ENCODE data around the gene SCOC.

SCOC gene

DNA sequence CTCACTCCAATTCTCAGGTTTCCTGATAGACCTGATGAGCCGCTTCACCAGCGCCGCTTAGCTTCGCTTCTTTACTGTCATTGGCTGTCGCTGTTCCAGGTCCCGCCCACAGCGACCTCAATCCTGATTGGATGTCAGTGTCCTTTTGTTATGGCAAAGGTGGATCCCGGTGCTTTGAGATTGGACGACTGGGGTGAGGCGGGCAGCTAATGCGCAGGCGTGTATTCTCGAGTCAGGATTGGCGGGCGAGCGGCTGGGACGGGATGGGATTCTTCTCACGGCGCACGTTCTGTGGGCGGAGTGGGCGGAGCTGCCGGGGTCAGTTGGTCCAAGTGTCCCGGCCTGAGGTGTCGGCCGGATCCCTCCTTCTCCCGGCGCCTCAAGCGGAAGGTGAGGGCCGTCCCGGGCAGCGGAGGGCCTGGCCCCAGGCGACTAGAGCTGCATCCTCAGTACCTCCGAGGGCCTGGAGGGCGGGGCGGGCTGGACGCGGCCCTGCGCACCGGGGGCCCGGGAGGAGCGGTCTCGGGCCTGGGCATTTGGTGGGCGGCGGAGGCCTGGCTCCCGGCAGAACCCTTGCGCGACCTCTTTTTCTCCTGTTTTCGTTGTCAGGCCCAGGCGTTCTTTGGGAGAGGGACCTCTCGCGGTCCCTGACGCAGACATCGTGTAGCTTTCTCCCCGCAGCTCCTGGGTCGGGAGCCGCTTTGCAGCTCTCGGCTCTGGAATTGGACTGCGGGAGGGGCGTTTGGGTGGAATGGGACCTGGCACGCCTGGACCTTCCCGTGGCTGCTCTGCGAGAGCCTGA lies at the start of gene SCOC:
Gene SCOC, plus strand, starts transcription at position 319 of the 802 bp plus-strand sequence. CDS start 5,525 bp downstream, outside the sequence.
- DNase-seq, result no peak

DNA sequence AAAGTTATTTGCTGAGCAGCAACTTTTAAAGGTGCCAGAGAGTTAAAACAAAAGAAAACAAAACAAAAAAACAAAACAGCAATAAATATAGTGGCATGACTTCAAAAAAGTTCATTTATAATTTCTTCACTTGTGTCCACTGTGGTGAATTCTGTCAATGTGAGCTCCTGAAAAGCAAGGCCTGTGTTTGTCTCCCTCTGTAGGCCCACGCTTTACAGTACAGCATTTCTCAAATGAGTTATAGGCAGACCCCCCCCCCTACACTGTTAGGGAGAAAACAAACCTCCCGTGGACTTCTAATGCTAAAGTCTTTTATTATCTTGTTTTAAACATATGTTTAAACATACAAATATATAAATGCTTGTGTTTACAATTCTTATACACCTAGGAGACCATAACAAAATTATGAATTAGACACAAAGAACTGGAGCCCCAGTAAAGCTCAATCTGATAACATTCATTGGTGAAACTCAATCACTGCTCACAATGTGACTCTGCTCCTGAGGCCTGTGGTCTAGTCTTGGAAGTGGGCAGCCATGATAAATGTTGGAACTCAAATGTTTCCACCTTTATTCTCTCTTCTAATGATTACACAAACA lies 47.0 kb upstream of the SCOC start:
- DNase-seq, result peak in 1 of 2 experiments; percentile 15

- peak in 1 of 2 experiments; percentile 12 for DNase-seq
Observed at GRCh38 chr4:140330311-140330900, 43.0 kb upstream of the SCOC start.

DNA sequence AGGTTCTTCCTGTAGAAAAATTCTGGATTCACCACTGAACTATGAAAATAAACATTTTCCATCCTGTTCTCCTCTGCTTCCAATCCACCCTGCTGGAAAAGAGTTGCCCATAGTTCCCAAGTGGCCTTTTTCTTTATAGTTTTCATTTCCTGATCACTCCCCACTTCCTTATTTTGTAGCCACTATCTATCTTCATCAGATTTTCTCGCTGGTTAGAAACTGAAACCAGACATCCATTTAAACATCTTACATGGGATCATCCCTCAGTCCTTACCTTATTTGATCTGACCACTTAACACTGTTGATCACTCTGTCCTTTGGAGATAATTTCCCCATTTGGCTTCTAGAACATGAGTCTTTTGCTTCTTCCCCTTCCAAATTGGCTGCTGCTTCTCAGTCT lies 42.2 kb upstream of the SCOC start:
- DNase-seq, result no peak

DNA sequence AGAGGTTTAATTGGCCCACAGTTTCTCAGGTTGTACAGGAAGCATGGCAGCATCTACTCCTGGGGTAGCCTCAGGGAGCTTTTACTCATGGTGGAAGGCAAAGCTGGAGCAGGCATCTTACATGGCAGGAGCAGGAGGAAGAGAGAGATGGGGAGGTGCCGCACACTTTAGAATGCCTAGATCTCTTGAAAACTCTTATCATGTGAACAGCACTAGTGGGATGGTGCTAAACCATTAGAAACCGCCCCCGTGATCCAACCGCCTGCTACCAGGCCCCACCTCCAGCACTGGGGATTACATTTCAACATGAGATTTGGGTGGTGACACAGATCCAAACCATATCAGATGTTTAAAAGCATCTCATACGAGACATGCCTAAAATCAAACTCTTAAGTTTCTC lies 41.6 kb upstream of the SCOC start:
- DNase-seq, result no peak

DNA sequence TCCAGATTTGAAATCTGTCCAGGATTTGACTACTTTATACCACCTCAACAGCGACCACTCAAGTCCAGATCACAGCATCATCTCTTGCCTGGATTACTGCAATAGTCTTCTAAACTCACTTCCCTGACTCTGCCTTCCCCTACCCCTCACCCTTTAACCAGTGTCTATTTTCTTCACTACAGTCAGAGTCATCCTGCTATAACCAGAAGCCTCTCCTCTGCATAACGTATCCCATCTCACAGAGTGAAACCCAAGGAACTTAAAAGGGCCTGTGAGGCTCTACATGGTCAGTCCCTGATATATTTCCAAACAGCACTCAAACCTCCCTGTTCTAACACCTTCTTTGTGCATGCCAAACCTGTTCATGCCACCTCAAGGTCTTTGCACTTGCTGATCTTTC lies 40.7 kb upstream of the SCOC start:
- DNase-seq, result no peak

GRCh38 chr4:140333523-140333922 lies 39.9 kb upstream of the SCOC start:
- no peak for DNase-seq

DNA sequence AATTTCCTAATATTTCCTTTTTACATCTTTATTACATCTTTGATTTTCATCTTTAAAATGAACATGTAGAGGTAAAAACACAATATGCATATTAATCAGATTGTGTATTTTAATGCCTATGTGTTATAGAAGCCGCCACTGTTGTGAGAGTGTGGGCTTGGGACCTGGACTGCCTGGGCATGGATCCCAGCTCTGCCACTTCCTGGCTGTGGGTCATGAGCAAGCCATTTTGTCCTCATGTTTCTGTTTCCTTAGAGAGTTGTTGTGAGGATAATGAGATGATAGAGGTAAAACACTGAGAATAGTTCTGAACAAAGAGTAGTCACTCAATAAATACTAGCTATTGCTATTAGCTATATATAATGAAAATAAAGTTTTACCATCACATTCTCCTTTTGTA lies 38.4 kb upstream of the SCOC start:
- DNase-seq, result no peak

DNA sequence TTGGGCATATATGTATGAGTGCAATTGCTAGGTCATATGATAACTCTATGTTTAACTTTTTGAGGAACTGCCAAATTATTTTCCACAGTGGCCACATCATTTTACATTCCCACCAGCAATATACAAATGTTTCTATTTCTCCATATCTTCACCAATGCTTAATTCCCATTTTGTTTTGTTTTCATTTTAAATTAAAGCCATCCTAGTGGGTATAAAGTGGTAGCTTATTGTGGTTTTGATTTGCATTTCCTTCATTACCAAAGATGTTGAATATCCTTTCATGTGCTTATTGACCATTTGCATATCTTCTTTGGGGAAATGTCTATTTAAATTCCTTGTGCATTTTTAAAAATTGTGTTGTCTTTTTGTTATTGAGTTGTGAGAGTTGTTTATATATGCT lies 36.7 kb upstream of the SCOC start:
- no peak for DNase-seq

- no peak for DNase-seq
Observed at GRCh38 chr4:140342620-140343019, 30.8 kb upstream of the SCOC start.

GRCh38 chr4:140343303-140343702 lies 30.1 kb upstream of the SCOC start:
- no peak for DNase-seq

DNA sequence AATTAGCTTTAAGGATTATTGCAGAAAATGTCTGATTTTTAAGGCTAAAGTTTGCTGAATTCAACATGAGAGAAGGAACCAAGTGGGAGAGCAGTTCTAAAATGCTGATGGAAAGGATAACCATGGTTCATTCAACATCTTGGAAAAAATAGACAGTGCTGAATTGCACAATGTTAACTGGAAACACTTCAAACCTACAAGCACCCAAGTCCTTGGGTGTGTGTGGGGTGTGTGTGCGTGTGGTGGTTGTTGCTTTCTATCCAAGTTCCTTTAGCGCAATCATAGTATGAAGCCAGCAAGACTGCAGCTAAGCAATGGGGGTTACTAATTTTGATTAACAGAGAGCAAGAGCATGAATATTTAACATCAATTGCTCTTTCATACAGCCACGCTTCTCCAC lies 29.3 kb upstream of the SCOC start:
- no peak for DNase-seq

DNA sequence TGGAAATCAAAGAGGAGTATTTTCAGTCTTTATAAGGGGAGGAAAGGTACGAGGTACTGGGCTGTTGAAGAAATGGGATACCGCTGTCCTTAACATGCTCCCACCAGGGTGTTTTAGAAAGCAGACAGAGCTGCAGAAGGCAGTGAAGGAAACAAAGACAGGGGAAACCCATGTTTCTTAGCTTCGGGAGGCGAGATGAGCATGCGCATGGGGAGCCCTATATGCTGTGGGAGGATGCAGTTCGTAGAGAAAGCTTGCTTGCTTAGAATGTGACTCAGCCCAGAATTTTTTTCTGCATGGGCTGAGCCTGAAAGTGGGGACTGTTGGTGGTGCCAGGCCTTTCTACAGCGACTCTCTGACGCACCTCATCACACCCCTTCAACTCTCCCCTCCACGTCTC lies 28.8 kb upstream of the SCOC start:
- DNase-seq, result no peak

GRCh38 chr4:140346136-140346535 lies 27.3 kb upstream of the SCOC start:
- DNase-seq, result no peak

DNA sequence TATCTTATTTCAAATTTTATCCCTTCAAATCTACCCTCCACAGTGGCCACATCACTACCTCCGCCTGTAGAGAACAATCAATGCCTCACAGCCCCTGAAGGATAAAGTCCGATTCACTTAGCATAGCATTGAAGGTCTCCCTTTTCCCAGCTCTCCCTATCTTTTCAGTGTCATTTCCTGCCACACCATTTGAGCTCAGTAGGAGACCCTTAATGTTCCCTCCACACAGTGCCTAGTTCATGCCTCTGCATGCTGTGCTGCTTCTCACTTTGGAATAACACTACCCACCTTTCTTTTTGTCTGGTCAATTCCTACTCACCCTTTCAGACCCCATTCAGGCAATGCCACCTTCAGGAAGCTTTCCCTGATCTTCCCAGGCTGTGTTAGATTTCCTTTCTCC lies 23.6 kb upstream of the SCOC start:
- DNase-seq, result no peak

DNA sequence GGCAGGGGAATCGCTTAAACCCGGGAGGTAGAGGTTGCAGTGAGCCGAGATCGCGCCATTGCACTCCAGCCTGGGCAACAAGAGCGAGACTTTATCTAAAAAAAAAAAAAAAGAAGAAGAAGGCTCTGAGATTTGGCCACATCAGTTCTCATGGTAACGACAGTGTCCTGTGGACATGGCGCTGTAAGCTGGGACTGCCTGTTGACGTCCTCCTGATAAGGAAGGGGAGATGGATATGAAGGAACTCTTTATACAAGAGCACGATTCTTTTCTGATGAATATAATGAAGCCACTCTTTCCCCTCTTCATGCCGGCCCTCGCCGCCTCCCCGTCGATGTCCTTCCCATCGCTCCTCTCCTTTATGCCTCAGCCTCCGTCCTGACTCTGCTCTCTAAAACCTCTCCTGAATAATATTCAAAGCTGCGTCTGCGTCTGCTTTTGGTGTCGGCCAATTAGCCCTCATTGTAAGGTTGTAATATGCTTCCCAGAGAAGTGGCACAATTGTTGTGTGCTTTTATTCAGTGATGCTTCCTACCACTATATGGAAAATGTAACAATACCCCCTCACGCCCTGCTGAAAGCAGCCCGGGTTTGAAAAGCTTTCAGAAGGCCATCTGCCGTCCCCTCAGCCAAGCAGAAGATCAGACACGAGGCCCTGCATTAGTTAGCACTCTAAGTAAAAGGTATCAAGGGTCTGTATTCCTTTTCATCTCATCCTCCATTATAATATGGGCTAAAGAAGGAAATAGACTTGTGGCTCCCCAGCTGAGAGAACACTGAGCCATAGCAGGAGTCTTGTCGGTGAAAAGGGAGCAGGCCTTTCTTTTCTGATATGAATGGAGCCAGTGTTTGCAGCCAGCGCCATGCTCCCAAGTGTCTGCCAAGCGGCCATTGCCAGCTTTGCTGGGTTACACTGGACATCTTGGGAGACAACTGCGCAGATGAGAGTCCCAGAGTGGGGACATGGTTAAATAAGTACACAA lies 22.1 kb upstream of the SCOC start:
- no peak for DNase-seq

DNA sequence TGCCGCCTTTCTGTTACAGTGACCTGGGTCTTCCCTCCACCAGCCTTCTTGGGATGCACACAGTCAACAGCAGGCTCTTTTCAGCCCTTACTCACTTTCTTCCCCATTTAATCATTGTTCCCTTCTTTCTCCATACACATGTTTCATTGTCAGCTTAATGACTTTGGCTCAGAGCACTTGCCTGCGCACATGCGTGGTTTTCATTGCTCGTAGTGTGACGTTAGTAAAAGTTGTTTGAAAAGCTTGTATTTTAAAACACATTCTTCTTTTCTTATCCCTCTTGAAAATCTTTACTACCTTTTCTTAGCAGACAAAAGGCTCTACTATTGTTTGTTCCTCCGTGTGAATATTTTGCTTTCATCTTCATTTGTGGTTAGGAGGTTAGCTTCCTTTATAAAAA lies 19.7 kb upstream of the SCOC start:
- DNase-seq, result no peak

DNA sequence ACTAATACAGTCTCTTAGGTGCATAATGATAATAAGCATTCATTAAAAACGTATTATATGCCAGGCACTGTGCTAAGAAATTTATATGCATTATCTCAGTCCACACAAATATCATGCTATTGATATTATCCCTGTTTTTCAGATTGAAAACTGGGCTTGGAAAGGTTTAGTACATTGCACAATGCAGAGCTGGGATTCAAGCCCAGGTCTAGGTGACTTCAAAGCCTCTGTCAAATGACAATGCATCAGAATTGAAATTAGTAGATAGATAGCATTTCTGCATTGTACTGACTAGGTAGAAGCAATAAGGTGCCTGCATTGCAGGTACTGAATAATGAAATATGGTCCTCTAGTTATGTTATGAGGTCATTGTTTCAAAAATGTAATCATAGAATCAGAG lies 18.2 kb upstream of the SCOC start:
- DNase-seq, result no peak

DNA sequence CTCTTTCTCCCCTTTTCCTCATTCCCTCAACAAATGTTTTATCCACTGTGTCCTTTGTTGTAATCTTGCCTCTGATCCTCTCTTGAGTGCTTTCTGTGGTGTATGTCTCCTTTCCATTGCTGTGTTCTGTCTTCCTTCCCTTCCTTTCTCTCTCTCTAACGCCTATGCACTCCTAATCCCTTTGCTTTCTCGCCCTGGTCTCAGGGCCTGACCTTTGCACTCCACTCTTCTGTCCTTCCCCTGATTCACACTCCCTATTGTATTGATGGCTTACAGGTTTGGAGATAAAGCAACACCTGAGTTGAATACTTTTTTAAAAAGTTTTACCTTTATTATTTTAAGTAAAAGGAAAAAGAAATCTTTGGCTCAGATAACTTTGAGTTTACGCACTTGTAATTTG lies 15.6 kb upstream of the SCOC start:
- no peak for DNase-seq

GRCh38 chr4:140358281-140358680 lies 15.2 kb upstream of the SCOC start:
- DNase-seq, result no peak

DNA sequence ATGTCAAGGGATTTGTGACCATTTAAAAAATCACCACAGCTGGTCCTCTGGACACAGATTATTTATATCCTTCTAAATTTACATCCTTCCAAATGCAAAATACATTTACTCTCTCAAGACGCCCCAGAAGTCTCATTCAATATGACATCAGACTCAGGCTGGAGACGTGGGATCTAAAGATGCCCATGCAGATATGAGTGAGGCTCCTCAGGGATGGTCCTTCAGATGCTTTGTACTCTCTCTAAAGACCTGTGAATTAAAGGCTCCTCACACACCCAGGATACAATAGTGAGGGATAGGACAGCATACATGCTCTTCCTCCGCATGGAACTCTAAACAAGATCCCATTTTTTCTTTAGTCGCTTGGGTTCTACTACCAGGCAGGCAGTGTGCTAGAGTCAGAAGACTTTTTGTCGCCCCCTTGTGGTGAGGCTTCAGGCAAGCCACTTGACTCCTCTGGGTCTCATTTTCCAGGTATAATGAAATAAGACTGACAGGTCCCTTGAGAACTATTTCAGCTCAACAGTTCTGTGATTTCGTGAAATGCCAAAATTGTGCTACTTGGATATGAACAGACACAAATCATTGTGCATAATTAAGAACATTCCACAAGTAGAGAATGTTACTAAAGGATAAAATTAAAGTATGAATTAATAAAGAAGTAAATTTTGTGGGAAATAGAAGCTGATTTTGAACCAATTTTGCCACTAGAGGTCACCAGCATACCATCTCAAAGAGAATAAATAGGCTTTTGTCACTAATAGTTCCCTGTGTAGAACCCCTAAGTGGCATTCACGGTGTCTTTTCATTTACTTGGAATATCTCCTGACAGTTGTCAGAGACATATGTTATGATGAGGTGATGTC lies 13.7 kb upstream of the SCOC start:
- DNase-seq, result peak in 1 of 2 experiments; percentile 62

DNA sequence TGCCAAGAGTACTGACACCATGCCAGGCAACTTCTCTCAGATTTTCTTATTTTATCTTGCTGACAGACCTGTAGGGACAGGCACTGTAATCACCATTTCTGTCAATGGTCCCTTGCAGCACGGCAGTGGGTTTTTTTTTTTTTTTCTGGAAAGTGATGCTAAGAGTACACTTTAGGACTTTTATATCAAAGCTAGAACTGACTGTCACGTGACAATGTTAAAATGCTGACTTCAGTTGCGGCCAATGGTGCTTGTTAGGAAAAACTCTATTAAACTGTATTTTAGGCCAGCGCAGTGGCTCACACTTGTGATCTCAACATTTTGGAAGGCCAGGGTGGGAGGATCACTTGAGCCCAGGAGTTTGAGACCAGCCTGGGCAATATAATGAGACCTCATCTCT lies 12.3 kb upstream of the SCOC start:
- no peak for DNase-seq

Measured in SW 1271 (cell line).